Measurements from ENCODE around the gene ENC1. TPM values are rescaled to one million over a fixed set of nuclear protein-coding genes. Genes with fewer than 3 reads are reported as not detected.

ENC1 gene
- total RNA-seq, 2 experiments from 2014 or later: 12.1 to 25.9 TPM

DNA sequence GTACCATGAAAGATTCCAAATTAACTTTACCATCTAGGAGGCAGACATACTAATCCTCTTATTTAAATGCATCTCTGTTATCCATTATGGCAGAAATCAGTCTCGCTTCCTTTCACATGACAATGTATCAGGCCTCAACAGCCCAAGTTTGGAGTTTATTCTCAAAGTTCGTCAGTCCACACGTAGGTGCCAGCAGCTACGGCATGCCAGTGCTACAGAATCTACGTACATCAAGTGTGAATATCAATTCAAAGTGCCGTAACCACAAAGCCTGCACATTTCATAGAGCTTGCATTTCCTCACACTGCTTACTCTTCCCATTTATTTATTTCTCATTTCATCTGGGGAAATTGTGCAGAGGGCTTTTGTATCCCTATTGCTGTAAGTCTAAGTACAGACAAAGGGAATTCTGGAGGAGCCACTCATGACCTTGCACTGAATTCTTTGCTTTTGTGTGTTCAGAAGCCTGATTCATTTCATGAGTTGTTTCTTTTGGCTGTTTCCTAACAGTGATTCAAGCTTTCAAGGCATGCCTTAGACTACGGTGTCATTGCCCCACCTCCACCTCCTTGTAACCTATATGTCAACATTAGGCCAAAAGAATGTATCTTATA lies 10.0 kb downstream of the ENC1 start:
- Histone ChIP-seq H3K4me2 (ENCODE audit: low read length) (peak overlapping the region; percentile 51; the same call in 1 of the 2 replicates), H3K4me3 (ENCODE audit: low read depth, low read length, poor library complexity, severe bottlenecking) (no peak overlapping the region), H3K79me2 (ENCODE audit: insufficient read depth, low read depth, low read length) (0 out of 2 replicates have a peak, but pooled peaks cover 4% of the 10 kb centered on the region), H3K27ac (ENCODE audit: low read depth, low read length, poor library complexity, severe bottlenecking) (peak overlapping the region; percentile 78), H3K36me3 (ENCODE audit: insufficient read depth, low read length) (peaks cover 28% of the 10 kb centered on the region), H3K4me1 (ENCODE audit: insufficient read depth, low read length, poor library complexity, severe bottlenecking) (peaks cover 30% of the 10 kb centered on the region), H2AFZ (ENCODE audit: low read length) (no peak overlapping the region), H3K9me3 (ENCODE audit: low read length) (no peaks in the 10 kb centered on the region), H3K9me2 (ENCODE audit: insufficient read depth, low read length) (no peaks in the 10 kb centered on the region), H4K20me1 (ENCODE audit: insufficient read depth, low read length) (no peaks in the 10 kb centered on the region)
- ChIA-PET CTCF (ENCODE audit: unreplicated experiment) (interaction anchor here (0.6 kb wide), 1 partner anchor 265 kb away, joined by 4 read pairs; no protein-coding TSS in a partner anchor), POLR2A (interaction anchor here (0.6 kb wide), 1 partner anchor 60 kb away, joined by 7 read pairs; no protein-coding TSS in a partner anchor)
- intact Hi-C loops (cut with micrococcal nuclease; ENCODE audit: unreplicated experiment): loop anchor here (1.0 kb wide), 1 partner anchor 10 kb away; the partner anchor contains the start of gene ENC1
- DNase-seq (ENCODE audit: low spot score): no peak
- TF ChIP-seq, protein P1, sequence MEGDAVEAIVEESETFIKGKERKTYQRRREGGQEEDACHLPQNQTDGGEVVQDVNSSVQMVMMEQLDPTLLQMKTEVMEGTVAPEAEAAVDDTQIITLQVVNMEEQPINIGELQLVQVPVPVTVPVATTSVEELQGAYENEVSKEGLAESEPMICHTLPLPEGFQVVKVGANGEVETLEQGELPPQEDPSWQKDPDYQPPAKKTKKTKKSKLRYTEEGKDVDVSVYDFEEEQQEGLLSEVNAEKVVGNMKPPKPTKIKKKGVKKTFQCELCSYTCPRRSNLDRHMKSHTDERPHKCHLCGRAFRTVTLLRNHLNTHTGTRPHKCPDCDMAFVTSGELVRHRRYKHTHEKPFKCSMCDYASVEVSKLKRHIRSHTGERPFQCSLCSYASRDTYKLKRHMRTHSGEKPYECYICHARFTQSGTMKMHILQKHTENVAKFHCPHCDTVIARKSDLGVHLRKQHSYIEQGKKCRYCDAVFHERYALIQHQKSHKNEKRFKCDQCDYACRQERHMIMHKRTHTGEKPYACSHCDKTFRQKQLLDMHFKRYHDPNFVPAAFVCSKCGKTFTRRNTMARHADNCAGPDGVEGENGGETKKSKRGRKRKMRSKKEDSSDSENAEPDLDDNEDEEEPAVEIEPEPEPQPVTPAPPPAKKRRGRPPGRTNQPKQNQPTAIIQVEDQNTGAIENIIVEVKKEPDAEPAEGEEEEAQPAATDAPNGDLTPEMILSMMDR (conservative IDR thresholded peaks at IDR 0.05; ENCODE audit: low read length): no peak
- TF ChIP-seq EZH2phosphoT487 (IDR thresholded peaks at IDR 0.05; ENCODE audit: borderline replicate concordance, low read depth, low read length): no peak
- BruUV-seq (replicated peaks): no TSS peak

DNA sequence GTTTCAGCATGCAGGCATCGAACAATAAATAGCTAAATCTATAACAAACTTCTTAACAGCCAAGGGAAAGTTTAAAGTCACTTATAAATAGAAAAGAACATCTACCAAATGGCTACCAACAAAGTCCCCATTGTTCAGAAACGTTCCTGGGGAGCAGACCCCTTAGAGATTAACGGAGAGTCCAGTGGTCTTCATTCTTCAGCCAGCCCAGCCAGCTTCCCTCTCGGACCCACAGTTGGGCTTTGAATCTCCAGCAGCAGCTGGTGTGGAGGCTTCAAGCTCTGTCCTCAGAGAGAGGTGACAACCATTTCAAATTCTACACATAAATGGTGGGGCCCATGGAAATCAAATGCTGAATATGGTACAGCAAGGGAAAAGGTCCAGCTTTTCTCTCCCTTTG lies 11.2 kb downstream of the ENC1 start:
- Histone ChIP-seq H3K27ac (ENCODE audit: low read depth, low read length, poor library complexity, severe bottlenecking) (no peak overlapping the region), H3K4me1 (ENCODE audit: insufficient read depth, low read length, poor library complexity, severe bottlenecking) (peaks cover 30% of the 10 kb centered on the region), H3K9me3 (ENCODE audit: low read length) (no peaks in the 10 kb centered on the region), H3K79me2 (ENCODE audit: insufficient read depth, low read depth, low read length) (0 out of 2 replicates have a peak, but pooled peaks cover 4% of the 10 kb centered on the region), H3K9me2 (ENCODE audit: insufficient read depth, low read length) (no peaks in the 10 kb centered on the region), H3K4me2 (ENCODE audit: low read length) (no peak overlapping the region), H3K36me3 (ENCODE audit: insufficient read depth, low read length) (peaks cover 20% of the 10 kb centered on the region), H2AFZ (ENCODE audit: low read length) (no peak overlapping the region), H4K20me1 (ENCODE audit: insufficient read depth, low read length) (no peaks in the 10 kb centered on the region), H3K4me3 (ENCODE audit: low read depth, low read length, poor library complexity, severe bottlenecking) (no peak overlapping the region)
- DNase-seq (ENCODE audit: low spot score): no peak
- BruUV-seq (replicated peaks): no TSS peak
- intact Hi-C loops (cut with micrococcal nuclease; ENCODE audit: unreplicated experiment): no loop called here
- POLR2A ChIA-PET: interaction anchor here (0.7 to 0.8 kb wide), 3 partner anchors 12 to 222 kb away, joined by 3 to 4 read pairs (median 4); no protein-coding TSS in a partner anchor
- CTCF ChIA-PET (ENCODE audit: unreplicated experiment): no interaction called here
- TF ChIP-seq EZH2phosphoT487 (IDR thresholded peaks at IDR 0.05; ENCODE audit: borderline replicate concordance, low read depth, low read length): no peak
- TF ChIP-seq, protein P1 (conservative IDR thresholded peaks at IDR 0.05; ENCODE audit: low read length): no peak

DNA sequence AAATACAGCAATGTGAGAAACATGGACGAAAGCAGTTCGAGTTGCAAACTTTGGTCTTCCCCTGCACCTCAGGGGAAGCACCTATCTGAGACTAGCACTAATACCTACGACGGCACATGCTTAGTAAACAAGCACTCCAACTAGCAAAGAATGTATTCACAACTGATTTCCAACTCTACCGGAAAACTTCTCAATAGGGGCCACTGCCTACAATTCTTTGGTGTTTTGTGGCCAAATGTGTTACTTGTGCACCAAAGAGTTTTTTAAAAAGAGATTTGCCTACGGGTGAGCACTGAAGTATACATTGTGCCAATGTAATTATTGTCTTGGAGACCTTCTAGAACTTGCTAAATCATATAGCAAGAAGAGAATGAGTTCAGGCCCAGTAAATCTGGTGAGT lies 12.2 kb downstream of the ENC1 start:
- POLR2A ChIA-PET: no interaction called here
- no TSS peak for BruUV-seq (replicated peaks)
- no peak overlapping the region for H2AFZ ChIP-seq (ENCODE audit: low read length)
- TF ChIP-seq EZH2phosphoT487 (IDR thresholded peaks at IDR 0.05; ENCODE audit: borderline replicate concordance, low read depth, low read length): no peak
- TF ChIP-seq, protein P1 (conservative IDR thresholded peaks at IDR 0.05; ENCODE audit: low read length): no peak
- H3K9me2 ChIP-seq (ENCODE audit: insufficient read depth, low read length): no peaks in the 10 kb centered on the region
- no peak for DNase-seq (ENCODE audit: low spot score)
- no peaks in the 10 kb centered on the region for H4K20me1 ChIP-seq (ENCODE audit: insufficient read depth, low read length)
- H3K9me3 ChIP-seq (ENCODE audit: low read length): no peaks in the 10 kb centered on the region
- H3K4me3 ChIP-seq (ENCODE audit: low read depth, low read length, poor library complexity, severe bottlenecking): no peak overlapping the region
- peaks cover 15% of the 10 kb centered on the region for H3K36me3 ChIP-seq (ENCODE audit: insufficient read depth, low read length)
- 0 out of 2 replicates have a peak, but pooled peaks cover 4% of the 10 kb centered on the region for H3K79me2 ChIP-seq (ENCODE audit: insufficient read depth, low read depth, low read length)
- no peak overlapping the region for H3K4me2 ChIP-seq (ENCODE audit: low read length)
- no peak overlapping the region for H3K27ac ChIP-seq (ENCODE audit: low read depth, low read length, poor library complexity, severe bottlenecking)
- peaks cover 29% of the 10 kb centered on the region for H3K4me1 ChIP-seq (ENCODE audit: insufficient read depth, low read length, poor library complexity, severe bottlenecking)
- CTCF ChIA-PET (ENCODE audit: unreplicated experiment): no interaction called here
- intact Hi-C loops (cut with micrococcal nuclease; ENCODE audit: unreplicated experiment): no loop called here
